ENCODE data around the gene MACROD2. TPM values are rescaled to one million over a fixed set of nuclear protein-coding genes. Genes with fewer than 3 reads are reported as not detected.

The MACROD2 gene
- total RNA-seq, 4 donors from 2014 or later: 12.6 to 60.3 (median 18.9) TPM

DNA sequence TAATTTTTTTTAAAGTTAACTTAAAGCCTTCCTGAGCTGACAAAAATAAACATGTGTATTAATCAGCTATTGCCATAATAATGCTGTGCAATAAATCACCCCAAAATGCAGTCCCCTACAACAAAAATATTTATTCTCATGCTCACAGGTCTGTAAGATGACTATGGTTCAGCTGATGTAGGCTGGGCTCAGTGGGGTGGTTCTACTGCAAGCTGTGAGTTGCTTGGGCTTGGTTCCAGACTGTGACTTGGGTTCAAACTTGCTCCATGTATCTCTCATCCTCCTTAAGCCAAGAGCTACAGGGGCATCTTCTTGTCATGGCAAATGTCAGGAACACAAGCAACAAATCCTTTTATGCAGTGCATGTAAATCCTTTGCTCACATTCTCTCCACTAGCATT is 1933.6 kb downstream of the MACROD2 start:
- DNase-seq (ENCODE audit: low spot score in 2 of 2): no peak
- Histone ChIP-seq H3K4me3 (no peak overlapping the region), H3K9me3 (no peaks in the 10 kb centered on the region), H3K27me3 (no peaks in the 10 kb centered on the region), H3K36me3 (no peaks in the 10 kb centered on the region), H3K4me1 (peaks cover 5% of the 10 kb centered on the region), H3K27ac (no peak overlapping the region)
- TF ChIP-seq EP300 (IDR thresholded peaks at IDR 0.05) (no peak), POLR2AphosphoS5 (IDR thresholded peaks at IDR 0.05) (no peak), POLR2A (IDR thresholded peaks at IDR 0.05) (no peak)
- TF ChIP-seq, protein P1, sequence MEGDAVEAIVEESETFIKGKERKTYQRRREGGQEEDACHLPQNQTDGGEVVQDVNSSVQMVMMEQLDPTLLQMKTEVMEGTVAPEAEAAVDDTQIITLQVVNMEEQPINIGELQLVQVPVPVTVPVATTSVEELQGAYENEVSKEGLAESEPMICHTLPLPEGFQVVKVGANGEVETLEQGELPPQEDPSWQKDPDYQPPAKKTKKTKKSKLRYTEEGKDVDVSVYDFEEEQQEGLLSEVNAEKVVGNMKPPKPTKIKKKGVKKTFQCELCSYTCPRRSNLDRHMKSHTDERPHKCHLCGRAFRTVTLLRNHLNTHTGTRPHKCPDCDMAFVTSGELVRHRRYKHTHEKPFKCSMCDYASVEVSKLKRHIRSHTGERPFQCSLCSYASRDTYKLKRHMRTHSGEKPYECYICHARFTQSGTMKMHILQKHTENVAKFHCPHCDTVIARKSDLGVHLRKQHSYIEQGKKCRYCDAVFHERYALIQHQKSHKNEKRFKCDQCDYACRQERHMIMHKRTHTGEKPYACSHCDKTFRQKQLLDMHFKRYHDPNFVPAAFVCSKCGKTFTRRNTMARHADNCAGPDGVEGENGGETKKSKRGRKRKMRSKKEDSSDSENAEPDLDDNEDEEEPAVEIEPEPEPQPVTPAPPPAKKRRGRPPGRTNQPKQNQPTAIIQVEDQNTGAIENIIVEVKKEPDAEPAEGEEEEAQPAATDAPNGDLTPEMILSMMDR (IDR thresholded peaks at IDR 0.05): no peak

DNA sequence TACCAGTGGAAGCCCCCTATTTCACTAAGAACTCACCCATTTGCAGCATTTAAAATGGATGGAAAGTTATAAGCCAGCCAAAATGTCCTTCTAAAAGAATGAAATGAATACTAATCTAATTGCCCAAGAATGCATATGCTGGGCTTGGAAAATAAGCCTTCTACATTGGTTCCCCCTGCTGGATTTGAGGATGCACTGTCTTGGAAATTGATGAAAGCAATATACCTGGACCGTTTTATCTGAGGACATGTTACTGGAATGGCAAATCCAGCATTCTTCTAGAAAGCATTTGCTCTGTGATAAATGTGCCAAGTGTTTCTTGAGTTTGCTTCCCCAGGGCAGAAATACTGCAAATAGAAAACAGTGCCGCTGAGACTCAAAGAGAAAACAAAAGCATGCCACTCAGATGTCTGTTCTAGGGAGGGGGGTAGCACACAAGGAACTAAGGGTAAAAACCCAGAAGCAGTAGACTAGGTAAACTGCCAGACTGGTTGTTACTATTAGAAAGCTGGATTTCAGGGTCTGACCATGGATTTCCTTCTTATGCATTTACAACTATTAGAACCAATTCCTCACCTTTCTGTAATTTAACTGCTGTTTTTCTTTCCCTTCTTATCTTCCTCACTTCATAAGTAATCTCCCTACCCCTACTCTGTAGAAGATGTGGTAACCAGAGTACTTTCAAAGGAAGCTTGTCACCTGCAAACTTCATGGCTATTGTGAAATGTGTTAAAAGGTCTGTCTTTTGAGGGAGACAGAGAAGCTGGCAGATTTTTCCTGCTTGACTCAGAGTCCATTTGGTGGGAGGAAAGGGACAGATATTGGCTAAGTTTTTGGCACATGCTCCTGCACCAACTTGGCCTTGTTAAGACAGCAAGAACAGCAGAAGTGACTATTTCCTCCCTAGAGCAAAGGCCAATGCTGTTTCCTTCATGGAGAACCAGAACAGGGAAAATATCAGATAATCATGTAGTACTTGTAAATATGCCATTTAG is 1935.3 kb downstream of the MACROD2 start:
- DNase-seq (ENCODE audit: low spot score in 2 of 2): no peak
- Histone ChIP-seq H3K36me3 (no peaks in the 10 kb centered on the region), H3K4me1 (peaks cover 5% of the 10 kb centered on the region), H3K4me3 (no peak overlapping the region), H3K9me3 (no peaks in the 10 kb centered on the region), H3K27me3 (no peaks in the 10 kb centered on the region), H3K27ac (no peak overlapping the region)
- WGBS: 9% methylated on average over 2 of the region's 2 CpGs
- TF ChIP-seq, protein P1 (IDR thresholded peaks at IDR 0.05): peak; percentile 17 to 40
- TF ChIP-seq POLR2A (IDR thresholded peaks at IDR 0.05): no peak

DNA sequence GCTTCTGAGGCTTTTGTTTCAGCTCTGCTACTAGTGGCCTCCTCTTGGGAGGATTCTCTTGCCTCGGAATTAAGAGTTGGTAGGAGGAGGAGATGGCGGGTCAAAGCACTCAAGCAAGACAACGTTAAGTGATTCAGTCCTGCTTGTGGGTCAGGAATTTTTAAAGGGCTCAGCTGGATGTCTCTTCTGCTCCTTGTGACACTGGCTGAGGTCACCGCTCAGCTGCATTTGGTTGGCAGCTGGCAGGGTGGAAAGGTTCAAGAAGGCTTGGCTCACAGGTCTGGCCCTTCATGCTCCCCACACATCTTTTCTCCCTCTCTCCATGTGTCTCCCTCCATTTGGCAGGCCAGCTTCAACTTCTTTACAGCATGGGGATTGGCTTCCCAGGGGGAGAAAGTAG is 1936.6 kb downstream of the MACROD2 start:
- no peak overlapping the region for H3K27ac ChIP-seq
- H3K36me3 ChIP-seq: no peaks in the 10 kb centered on the region
- TF ChIP-seq POLR2AphosphoS5 (IDR thresholded peaks at IDR 0.05): no peak
- no peak for TF ChIP-seq POLR2A (IDR thresholded peaks at IDR 0.05)
- TF ChIP-seq, protein P1 (IDR thresholded peaks at IDR 0.05): no peak
- no peak for TF ChIP-seq EP300 (IDR thresholded peaks at IDR 0.05)
- no peaks in the 10 kb centered on the region for H3K27me3 ChIP-seq
- no peak for DNase-seq (ENCODE audit: low spot score in 2 of 2)
- 93% methylated on average over 4 of the region's 4 CpGs for WGBS
- no peaks in the 10 kb centered on the region for H3K9me3 ChIP-seq
- H3K4me1 ChIP-seq: peaks cover 5% of the 10 kb centered on the region
- H3K4me3 ChIP-seq: no peak overlapping the region

DNA sequence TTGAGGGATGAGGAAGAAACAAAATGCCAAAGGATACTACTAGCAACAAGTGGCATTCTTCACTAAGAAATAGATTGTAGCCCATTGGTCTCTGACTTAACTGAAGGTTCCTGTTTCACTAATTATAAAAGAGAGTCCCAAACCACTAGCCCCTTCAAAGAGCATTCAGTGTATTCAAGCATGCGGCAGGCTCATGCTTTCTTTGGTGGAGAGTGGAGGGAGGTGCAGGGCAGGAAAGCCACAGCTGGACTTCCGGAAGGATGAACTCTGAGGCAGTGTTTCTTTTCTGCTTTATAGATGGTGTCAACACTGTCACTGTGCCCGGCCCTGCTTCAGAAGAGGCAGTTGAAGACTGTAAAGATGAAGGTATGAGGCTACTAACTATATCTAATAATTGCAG is 1941.9 kb downstream of the MACROD2 start:
- DNase-seq (ENCODE audit: low spot score in 2 of 2): no peak
- no peak overlapping the region for H3K27ac ChIP-seq
- no peak overlapping the region for H3K4me3 ChIP-seq
- no peaks in the 10 kb centered on the region for H3K27me3 ChIP-seq
- no peaks in the 10 kb centered on the region for H3K4me1 ChIP-seq
- 85% methylated on average over 3 of the region's 3 CpGs for WGBS
- TF ChIP-seq POLR2A (IDR thresholded peaks at IDR 0.05): no peak
- no peak for TF ChIP-seq EP300 (IDR thresholded peaks at IDR 0.05)
- TF ChIP-seq, protein P1 (IDR thresholded peaks at IDR 0.05): no peak
- TF ChIP-seq POLR2AphosphoS5 (IDR thresholded peaks at IDR 0.05): no peak
- no peaks in the 10 kb centered on the region for H3K36me3 ChIP-seq
- H3K9me3 ChIP-seq: no peaks in the 10 kb centered on the region

DNA sequence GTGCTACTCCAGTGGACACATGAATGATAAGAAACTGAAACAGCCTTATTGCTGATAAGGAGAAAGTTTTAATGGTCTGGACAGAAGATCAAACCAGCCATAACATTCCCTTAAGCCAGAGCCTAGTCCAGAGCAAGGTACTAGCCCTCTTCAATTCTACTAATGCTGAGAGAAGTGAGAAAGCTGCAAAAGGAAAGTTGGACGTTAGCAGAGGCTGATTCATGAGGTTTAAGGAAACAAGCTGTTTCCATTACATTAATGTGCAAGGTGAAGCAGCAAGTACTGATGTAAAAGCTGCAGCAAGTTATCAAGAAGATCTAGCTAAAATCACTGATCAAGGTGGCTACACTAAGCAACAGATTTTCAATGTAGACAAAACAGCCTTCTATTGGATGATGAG is 1943.5 kb downstream of the MACROD2 start:
- DNase-seq (ENCODE audit: low spot score in 2 of 2): no peak
- Histone ChIP-seq H3K27ac (no peak overlapping the region), H3K36me3 (no peaks in the 10 kb centered on the region), H3K9me3 (no peaks in the 10 kb centered on the region), H3K4me1 (no peaks in the 10 kb centered on the region), H3K27me3 (no peaks in the 10 kb centered on the region), H3K4me3 (no peak overlapping the region)
- WGBS: 83% methylated on average over 1 of the region's 1 CpG
- TF ChIP-seq POLR2AphosphoS5 (IDR thresholded peaks at IDR 0.05): no peak
- TF ChIP-seq POLR2A (IDR thresholded peaks at IDR 0.05): no peak
- TF ChIP-seq, protein P1 (IDR thresholded peaks at IDR 0.05): no peak
- no peak for TF ChIP-seq EP300 (IDR thresholded peaks at IDR 0.05)

Data from suprapubic skin (tissue), 4 donors.